Chondrocyte (in vitro differentiated cells): Measurements from ENCODE around the gene SLC22A17. TPM values are rescaled to one million over a fixed set of nuclear protein-coding genes. Genes with fewer than 3 reads are reported as not detected.
A peak's percentile ranks its signal among the peaks of the same experiment; 100 is the strongest.

ENCODE experiments used
- DNase-seq: peaks from one replicate; pipeline ENCODE4 v3.0.0; 2021; ENCODE audit warnings: mixed read lengths, low spot score
- H3K27ac Mint-ChIP-seq: one replicate; pipeline ENCODE4 v1.8.0; 2021; ENCODE audit warnings: mild to moderate bottlenecking, moderate library complexity, mixed read lengths; ENCODE audit not compliant: unreplicated experiment
- H3K27me3 Mint-ChIP-seq: 2 replicates; pipeline ENCODE4 v1.8.0; 2021; ENCODE audit warnings: low read depth, mixed read lengths
- H3K36me3 Mint-ChIP-seq: 2 replicates; pipeline ENCODE4 v1.8.0; 2021; ENCODE audit warnings: low read depth, mixed read lengths
- H3K4me1 Mint-ChIP-seq: 2 replicates; pipeline ENCODE4 v1.8.0; 2021; ENCODE audit warnings: low read depth, mild to moderate bottlenecking, mixed read lengths
- H3K4me3 Mint-ChIP-seq: one replicate; pipeline ENCODE4 v1.8.0; 2021; ENCODE audit warnings: mild to moderate bottlenecking, moderate library complexity, mixed read lengths; ENCODE audit not compliant: unreplicated experiment
- H3K9me3 Mint-ChIP-seq: 2 replicates; pipeline ENCODE4 v1.8.0; 2021; ENCODE audit warnings: low read depth, mixed read lengths
- CTCF ChIP-seq: fragments of 200-600 bp; sonication (generic); IDR thresholded peaks from 2 replicates; pipeline ENCODE4 v1.5.0; 2021; ENCODE audit warnings: antibody characterized with exemption, mild to moderate bottlenecking, moderate library complexity
- total RNA-seq: library from RNA; stranded (reverse); gene quantifications from 3 replicates; pipeline ENCODE4 v1.2.1, GENCODE V29; 2021

SLC22A17 gene
- total RNA-seq, 1 donor from 2014 or later, result 40.3 TPM

- Mint-ChIP-seq H3K27ac (no peak overlapping the region), H3K9me3 (no peaks in the 10 kb centered on the region), H3K36me3 (no peaks in the 10 kb centered on the region), H3K4me3 (no peak overlapping the region), H3K4me1 (no peaks in the 10 kb centered on the region), H3K27me3 (peaks cover 56% of the 10 kb centered on the region)
- TF ChIP-seq CTCF, result no peak
- DNase-seq, result peak; percentile 52
Measured at GRCh38 chr14:23380976-23381375, 28.3 kb upstream of the SLC22A17 start.

GRCh38 chr14:23380197-23380914, 27.7 kb upstream of the SLC22A17 start:
- Mint-ChIP-seq H3K9me3 (no peaks in the 10 kb centered on the region), H3K27me3 (peaks cover 53% of the 10 kb centered on the region), H3K4me3 (no peak overlapping the region), H3K4me1 (no peaks in the 10 kb centered on the region), H3K36me3 (no peaks in the 10 kb centered on the region), H3K27ac (no peak overlapping the region)
- TF ChIP-seq CTCF, result peak; percentile 49
- DNase-seq, result peak; percentile 70

- no peak for DNase-seq
- Mint-ChIP-seq H3K4me1 (no peaks in the 10 kb centered on the region), H3K4me3 (no peak overlapping the region), H3K27ac (no peak overlapping the region), H3K27me3 (peaks cover 48% of the 10 kb centered on the region), H3K36me3 (no peaks in the 10 kb centered on the region), H3K9me3 (no peaks in the 10 kb centered on the region)
- TF ChIP-seq CTCF, result peak; percentile 93
Measured at GRCh38 chr14:23379366-23380196, 26.9 kb upstream of the SLC22A17 start.

GRCh38 chr14:23378612-23379220, 26.0 kb upstream of the SLC22A17 start:
- DNase-seq, result no peak
- Mint-ChIP-seq H3K4me3 (no peak overlapping the region), H3K27ac (no peak overlapping the region), H3K36me3 (no peaks in the 10 kb centered on the region), H3K27me3 (peaks cover 40% of the 10 kb centered on the region), H3K4me1 (no peaks in the 10 kb centered on the region), H3K9me3 (no peaks in the 10 kb centered on the region)
- TF ChIP-seq CTCF, result no peak
